Hepatocyte (in vitro differentiated cells): ENCODE results near the gene SHCBP1. TPM values are rescaled to one million over a fixed set of nuclear protein-coding genes. Genes with fewer than 3 reads are reported as not detected.
"Not testable (repeated sequence)": the region's sequence is repeated elsewhere in the genome, so short reads cannot be mapped to it uniquely, and the experiment has no call there.

Experiments
- DNase-seq: peaks from one replicate; pipeline ENCODE4 v3.0.0-alpha.2; 2016; ENCODE audit warnings: low spot score
- H2AFZ ChIP-seq: fragments of 200-600 bp; sonication (generic); 2 replicates; pipeline ENCODE4 v1.6.0; 2016; ENCODE audit warnings: antibody characterized with exemption, mild to moderate bottlenecking
- H3K27ac ChIP-seq: fragments of 200-600 bp; sonication (generic); 2 replicates; pipeline ENCODE4 v1.5.1; 2016; ENCODE audit warnings: mild to moderate bottlenecking
- H3K27me3 ChIP-seq: fragments of 200-600 bp; sonication (generic); 2 replicates; pipeline ENCODE4 v1.6.1; 2016
- H3K36me3 ChIP-seq: fragments of 200-600 bp; sonication (generic); replicated peaks from 2 replicates; pipeline ENCODE4 v1.5.1; 2016; ENCODE audit warnings: low read depth; ENCODE audit not compliant: insufficient read depth
- H3K4me1 ChIP-seq: fragments of 200-600 bp; sonication (generic); 2 replicates; pipeline ENCODE4 v1.5.1; 2016; ENCODE audit warnings: mild to moderate bottlenecking, moderate library complexity; ENCODE audit not compliant: insufficient read depth
- H3K4me2 ChIP-seq: fragments of 200-600 bp; sonication (generic); 2 replicates; pipeline ENCODE4 v1.6.0; 2016
- H3K4me3 ChIP-seq: fragments of 200-600 bp; sonication (generic); 2 replicates; pipeline ENCODE4 v1.5.1; 2016; ENCODE audit warnings: mild to moderate bottlenecking
- H3K79me2 ChIP-seq: fragments of 200-600 bp; sonication (generic); 2 replicates; pipeline ENCODE4 v1.6.0; 2017; ENCODE audit warnings: mild to moderate bottlenecking
- H3K9me2 ChIP-seq: fragments of 200-600 bp; sonication (generic); replicated peaks from 2 replicates; pipeline ENCODE4 v1.6.0; 2017; ENCODE audit warnings: mild to moderate bottlenecking; ENCODE audit not compliant: insufficient read depth
- H3K9me3 ChIP-seq: fragments of 200-600 bp; sonication (generic); 2 replicates; pipeline ENCODE4 v1.5.1; 2016; ENCODE audit warnings: low read depth, mild to moderate bottlenecking
- H4K20me1 ChIP-seq: fragments of 200-600 bp; sonication (generic); 2 replicates; pipeline ENCODE4 v1.6.0; 2016; ENCODE audit warnings: mild to moderate bottlenecking; ENCODE audit not compliant: insufficient read depth, poor library complexity, severe bottlenecking
- CTCF ChIP-seq: fragments of 200-600 bp; sonication (generic); IDR thresholded peaks from 2 replicates; pipeline ENCODE4 v1.5.1; 2016; ENCODE audit warnings: antibody characterized with exemption, mild to moderate bottlenecking; ENCODE audit not compliant: poor library complexity
- EZH2 ChIP-seq: fragments of 200-600 bp; sonication (generic); IDR thresholded peaks from 2 replicates; pipeline ENCODE4 v1.6.1; 2016; ENCODE audit warnings: antibody characterized with exemption, mild to moderate bottlenecking, borderline replicate concordance
- EZH2phosphoT487 ChIP-seq: fragments of 200-600 bp; sonication (generic); IDR thresholded peaks from one replicate; pipeline ENCODE4 v1.6.1; 2018; ENCODE audit warnings: antibody characterized with exemption, mild to moderate bottlenecking, low read depth, moderate library complexity; ENCODE audit not compliant: unreplicated experiment, severe bottlenecking
- WGBS: methylation state at CpG from one replicate; pipeline ENCODE4 v1.1.6; 2016; ENCODE audit warnings: low lambda C conversion rate; ENCODE audit errors: missing lambda C conversion rate; 5-methylcytosine and 5-hydroxymethylcytosine counted together
- polyA plus RNA-seq: library from polyadenylated mRNA; unstranded; fragments of >200 nt; fragmentation: Nextera tagmentation; extraction: Ambion mirVana; gene quantifications from 2 replicates; pipeline ENCODE4 v1.2.1, GENCODE V29; 2016
- total RNA-seq: library from RNA; depleted of rRNA; stranded (reverse); fragments of >200 nt; gene quantifications from 2 replicates; pipeline ENCODE4 v1.2.3, GENCODE V29; 2014

SHCBP1 gene
- total and polyA plus RNA-seq, 2 experiments from 2014 or later, result 3.2 to 4.0 TPM

DNA sequence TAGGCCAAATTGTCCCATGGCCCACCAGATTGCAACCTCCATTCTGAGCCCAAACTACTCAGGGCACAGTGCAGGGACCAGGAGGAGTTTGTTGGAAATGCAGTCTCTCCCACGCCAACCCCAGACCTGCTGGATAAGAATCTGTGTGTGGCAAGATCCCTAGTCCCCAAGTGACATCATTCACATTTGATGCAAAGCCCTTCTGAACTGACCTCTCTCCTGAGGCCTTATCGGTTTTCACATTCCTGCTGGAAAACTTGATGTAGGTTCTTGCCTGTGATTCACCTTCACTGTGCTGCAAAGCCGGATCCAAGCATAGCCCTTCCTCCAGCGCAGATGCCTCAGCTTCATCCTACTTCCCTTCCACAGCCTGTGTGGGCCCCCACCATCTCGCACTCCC, 6.6 kb upstream of the SHCBP1 start:
- no peaks in the 10 kb centered on the region for H3K27me3 ChIP-seq
- no peak overlapping the region for H2AFZ ChIP-seq
- H3K4me2 ChIP-seq, result no peak overlapping the region
- no peak overlapping the region for H3K27ac ChIP-seq
- H3K4me1 ChIP-seq, result peaks cover 8% of the 10 kb centered on the region
- TF ChIP-seq EZH2phosphoT487 (no peak), EZH2 (no peak), CTCF (no peak)
- H3K36me3 ChIP-seq, result no peaks in the 10 kb centered on the region
- H3K9me3 ChIP-seq, result no peaks in the 10 kb centered on the region
- no peak for DNase-seq
- H3K9me2 ChIP-seq, result no peaks in the 10 kb centered on the region
- 82% methylated on average over 5 of the region's 5 CpGs for WGBS
- H3K79me2 ChIP-seq, result no peaks in the 10 kb centered on the region
- no peaks in the 10 kb centered on the region for H4K20me1 ChIP-seq
- no peak overlapping the region for H3K4me3 ChIP-seq

DNA sequence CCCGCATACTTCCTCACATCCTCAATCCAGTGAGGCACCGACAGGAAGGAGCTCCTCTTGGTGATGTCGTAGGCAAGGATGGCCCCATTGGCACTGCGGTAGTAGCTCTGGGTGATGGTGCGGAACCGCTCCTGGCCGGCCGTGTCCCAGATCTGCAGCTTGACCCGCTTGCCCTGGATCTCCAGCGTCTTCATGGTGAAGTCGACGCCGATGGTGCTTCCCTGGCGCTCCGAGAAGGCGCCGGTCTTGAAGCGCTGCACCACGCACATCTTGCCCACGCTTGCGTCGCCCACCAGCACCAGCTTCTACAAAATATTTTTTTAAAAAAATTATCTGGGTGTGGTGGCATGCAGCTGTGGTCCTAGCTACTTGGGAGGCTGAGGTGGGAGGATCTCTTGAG, 5.5 kb upstream of the SHCBP1 start:
- DNase-seq, H4K20me1 ChIP-seq, H2AFZ ChIP-seq, H3K79me2 ChIP-seq, H3K9me2 ChIP-seq, H3K27ac ChIP-seq, H3K4me2 ChIP-seq, H3K9me3 ChIP-seq, H3K4me3 ChIP-seq, H3K36me3 ChIP-seq, H3K4me1 ChIP-seq, H3K27me3 ChIP-seq: not testable (repeated sequence)
- WGBS, result 93% methylated on average over 22 of the region's 22 CpGs

GRCh38 chr16:46624862-46625261, 3.7 kb upstream of the SHCBP1 start:
- not testable (repeated sequence) for H2AFZ ChIP-seq

DNA sequence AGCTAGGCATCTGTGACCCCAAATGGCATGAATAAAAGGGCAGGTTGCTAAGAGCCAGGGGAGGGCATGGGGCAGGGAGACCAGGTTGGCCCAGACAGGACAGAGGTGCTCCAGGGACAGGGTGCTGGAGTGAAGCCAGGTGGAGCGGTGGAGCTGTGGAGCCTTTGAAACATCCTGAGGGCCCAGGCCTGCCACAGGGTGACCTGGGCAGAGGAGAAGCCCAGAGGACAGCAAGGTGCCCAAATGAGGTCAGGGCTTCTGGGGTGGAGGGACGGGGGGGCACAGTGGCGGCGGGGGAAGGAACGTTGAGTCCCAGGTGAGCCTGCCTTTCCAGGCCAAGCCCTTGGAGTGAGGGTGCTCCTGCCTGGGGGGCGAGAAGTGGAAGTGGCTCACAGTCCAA, 2.5 kb upstream of the SHCBP1 start:
- H3K36me3 ChIP-seq, H3K4me2 ChIP-seq, H3K27me3 ChIP-seq, H3K9me2 ChIP-seq, H3K9me3 ChIP-seq, H2AFZ ChIP-seq, DNase-seq, H3K27ac ChIP-seq, H4K20me1 ChIP-seq, H3K4me1 ChIP-seq, H3K79me2 ChIP-seq, H3K4me3 ChIP-seq: not testable (repeated sequence)
- 100% methylated on average over 2 of the region's 6 CpGs for WGBS

More at GRCh38 chr16:46624862-46625261, 3.7 kb upstream of the SHCBP1 start:
- DNase-seq, H3K9me2 ChIP-seq, H3K4me2 ChIP-seq, H4K20me1 ChIP-seq, H3K4me3 ChIP-seq, H3K79me2 ChIP-seq, H3K9me3 ChIP-seq, H3K27ac ChIP-seq, H3K4me1 ChIP-seq, H3K36me3 ChIP-seq, H3K27me3 ChIP-seq: not testable (repeated sequence)
- 89% methylated on average over 5 of the region's 6 CpGs for WGBS

GRCh38 chr16:46623246-46623645, 2.1 kb upstream of the SHCBP1 start:
- not testable (repeated sequence) for H3K4me2 ChIP-seq, H3K9me2 ChIP-seq, H3K27ac ChIP-seq, DNase-seq, H3K4me1 ChIP-seq, H3K4me3 ChIP-seq, H4K20me1 ChIP-seq, H3K79me2 ChIP-seq, H3K36me3 ChIP-seq, H3K27me3 ChIP-seq, H2AFZ ChIP-seq, H3K9me3 ChIP-seq
- 39% methylated on average over 2 of the region's 8 CpGs for WGBS
